Measurements from ENCODE around the gene ANKRD13B.

Gene ANKRD13B

GRCh38 chr17:29614349-29615047, 21.6 kb downstream of the ANKRD13B start:
- DNase-seq = peak in 22 of 56 donors; percentile 29 to 67 (median 43)

DNA sequence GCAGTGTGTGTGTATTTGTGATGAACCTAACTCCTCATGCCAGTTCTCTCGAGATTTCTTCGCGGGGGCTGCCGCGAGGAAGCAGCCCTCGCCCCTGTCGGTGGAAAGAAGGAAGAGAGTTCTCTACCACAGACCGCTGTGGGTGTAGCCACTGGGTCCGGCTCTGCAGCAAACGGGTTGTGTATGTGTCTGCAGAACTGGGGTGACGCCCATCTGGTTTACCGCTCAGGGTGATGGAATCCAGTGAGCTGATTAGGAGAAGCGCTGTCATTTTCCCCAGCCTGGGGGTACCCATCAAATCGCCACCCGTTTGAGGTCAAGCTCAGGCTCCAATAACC, 22.1 kb downstream of the ANKRD13B start:
- DNase-seq = peak in 17 of 56 donors; percentile 37 to 69 (median 55)

- peak in 55 of 56 donors; percentile 39 to 96 (median 83) for DNase-seq
These were observed 22.8 kb downstream of the ANKRD13B start for GRCh38 chr17:29615492-29616299.

DNA sequence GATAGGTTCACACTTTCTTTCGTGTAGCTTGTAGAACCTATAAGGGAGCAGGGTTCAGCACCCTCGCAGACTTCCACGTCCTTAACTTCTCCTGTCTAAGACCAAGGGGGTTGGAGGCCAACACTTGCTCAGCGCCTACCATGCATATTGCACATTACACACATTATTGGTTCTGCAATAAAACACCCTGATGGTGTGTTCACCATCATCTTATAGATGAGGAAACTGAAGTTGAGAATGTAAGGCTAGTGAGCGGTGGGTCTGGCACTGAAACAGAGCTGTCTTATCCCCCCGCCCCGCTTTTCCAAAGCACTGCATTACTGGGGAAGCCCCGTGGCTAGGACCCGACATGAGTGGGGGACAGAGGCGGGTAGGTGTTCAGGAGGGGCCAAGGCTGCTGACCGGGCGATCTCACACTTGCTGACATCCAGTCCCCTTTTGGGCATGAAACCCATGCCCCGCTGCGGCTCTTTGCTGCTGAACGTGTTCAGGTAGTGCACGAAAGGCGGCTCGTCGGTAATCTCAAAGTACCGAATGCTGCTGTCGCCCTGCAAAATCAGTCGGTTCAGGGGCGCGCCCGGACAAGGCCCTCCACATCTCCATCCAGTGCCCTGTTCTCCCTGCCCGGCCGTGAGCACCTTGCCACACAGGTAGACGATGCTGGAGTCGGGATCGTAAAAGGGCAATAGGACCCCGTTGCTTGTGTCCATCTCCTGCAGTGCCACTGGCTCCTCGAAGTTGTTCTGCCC, 23.5 kb downstream of the ANKRD13B start:
- peak in 2 of 56 donors; percentile 28 to 52 for DNase-seq

GRCh38 chr17:29617125-29617480, 24.2 kb downstream of the ANKRD13B start:
- peak in 52 of 56 donors; percentile 29 to 90 (median 70) for DNase-seq

GRCh38 chr17:29617481-29618271, 24.7 kb downstream of the ANKRD13B start:
- peak in 44 of 56 donors; percentile 19 to 83 (median 60) for DNase-seq

DNA sequence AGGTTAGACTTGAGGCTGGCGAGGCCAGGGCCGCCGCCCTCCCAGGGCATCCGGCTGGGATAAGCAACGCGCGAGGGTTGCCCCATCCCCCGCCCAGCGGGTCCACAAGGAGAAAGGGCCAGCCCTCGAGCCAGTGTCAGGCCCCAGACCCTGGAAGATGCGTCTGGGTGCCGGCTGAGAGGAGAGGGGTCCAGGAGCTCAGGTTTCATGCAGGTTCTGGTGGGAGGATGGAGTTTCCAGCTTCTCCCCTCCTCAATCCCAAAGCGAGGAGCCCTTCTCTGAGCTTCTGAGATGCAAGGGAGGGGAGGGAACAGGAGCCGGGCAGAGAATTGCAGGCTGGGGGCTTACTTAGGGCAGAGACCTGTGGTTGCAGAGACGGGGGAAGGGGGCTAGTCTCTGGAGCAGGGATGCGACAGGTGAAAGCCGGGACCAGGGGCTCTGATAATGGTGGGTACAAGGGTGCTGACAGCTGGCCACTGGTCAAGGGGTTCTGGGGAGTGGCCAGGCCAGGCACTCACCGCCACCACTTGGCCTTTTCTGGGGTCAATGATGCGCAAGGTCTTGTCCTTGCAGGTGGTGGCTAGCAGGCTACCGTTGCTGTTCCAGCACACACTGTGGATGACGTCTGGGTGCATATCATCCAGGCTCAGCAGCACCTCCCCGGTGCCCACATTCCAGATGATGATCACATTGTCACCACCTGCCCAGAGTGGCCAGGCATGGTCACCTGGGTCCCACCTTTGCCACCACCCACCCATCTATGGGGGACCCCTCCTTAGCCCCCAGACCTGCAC, 25.5 kb downstream of the ANKRD13B start:
- DNase-seq = no peak

DNA sequence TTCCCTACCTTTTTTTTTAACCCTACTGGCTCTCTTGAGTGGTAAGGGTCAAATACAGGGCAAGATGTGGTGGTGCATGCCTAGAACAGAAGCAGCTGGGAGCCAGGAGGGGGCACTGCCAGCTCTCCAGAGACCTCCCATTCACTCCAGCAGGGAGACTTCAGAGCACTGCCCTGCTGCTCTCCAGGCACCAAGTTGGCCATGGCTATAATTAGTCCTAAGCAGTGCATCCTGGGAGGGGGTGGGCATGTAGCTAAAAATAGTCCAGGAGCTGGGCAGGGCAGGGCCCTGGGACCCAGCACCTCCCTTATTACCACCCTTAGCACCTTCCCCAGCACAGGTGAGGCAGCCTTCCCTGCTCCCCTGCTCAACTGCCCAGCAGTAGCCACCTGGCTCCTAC, 26.3 kb downstream of the ANKRD13B start:
- DNase-seq = peak in 6 of 56 donors; percentile 15 to 49 (median 32)

DNA sequence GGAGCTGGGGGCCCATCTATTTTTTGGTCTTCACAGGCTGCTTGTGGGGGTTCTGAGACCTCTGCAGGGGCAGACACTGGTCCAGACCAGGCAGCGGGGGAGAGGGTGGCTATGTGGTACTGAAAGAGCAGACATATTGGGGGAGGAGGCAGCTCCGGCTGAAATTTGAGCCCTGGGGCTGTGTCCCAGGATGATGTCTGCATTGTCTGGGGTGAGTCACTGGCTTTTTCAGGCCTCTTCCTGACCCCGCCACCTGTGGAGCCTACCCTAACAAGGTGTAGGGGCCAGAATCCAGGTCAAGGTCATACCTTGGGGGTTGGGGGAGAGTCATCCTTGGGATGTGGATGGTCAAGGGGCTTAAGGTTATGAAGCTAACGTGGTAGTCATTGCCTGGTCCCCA, 27.3 kb downstream of the ANKRD13B start:
- DNase-seq = no peak

GRCh38 chr17:29620779-29621500, 28.0 kb downstream of the ANKRD13B start:
- no peak for DNase-seq

- DNase-seq = no peak
These were observed 28.8 kb downstream of the ANKRD13B start for GRCh38 chr17:29621751-29622194.

DNA sequence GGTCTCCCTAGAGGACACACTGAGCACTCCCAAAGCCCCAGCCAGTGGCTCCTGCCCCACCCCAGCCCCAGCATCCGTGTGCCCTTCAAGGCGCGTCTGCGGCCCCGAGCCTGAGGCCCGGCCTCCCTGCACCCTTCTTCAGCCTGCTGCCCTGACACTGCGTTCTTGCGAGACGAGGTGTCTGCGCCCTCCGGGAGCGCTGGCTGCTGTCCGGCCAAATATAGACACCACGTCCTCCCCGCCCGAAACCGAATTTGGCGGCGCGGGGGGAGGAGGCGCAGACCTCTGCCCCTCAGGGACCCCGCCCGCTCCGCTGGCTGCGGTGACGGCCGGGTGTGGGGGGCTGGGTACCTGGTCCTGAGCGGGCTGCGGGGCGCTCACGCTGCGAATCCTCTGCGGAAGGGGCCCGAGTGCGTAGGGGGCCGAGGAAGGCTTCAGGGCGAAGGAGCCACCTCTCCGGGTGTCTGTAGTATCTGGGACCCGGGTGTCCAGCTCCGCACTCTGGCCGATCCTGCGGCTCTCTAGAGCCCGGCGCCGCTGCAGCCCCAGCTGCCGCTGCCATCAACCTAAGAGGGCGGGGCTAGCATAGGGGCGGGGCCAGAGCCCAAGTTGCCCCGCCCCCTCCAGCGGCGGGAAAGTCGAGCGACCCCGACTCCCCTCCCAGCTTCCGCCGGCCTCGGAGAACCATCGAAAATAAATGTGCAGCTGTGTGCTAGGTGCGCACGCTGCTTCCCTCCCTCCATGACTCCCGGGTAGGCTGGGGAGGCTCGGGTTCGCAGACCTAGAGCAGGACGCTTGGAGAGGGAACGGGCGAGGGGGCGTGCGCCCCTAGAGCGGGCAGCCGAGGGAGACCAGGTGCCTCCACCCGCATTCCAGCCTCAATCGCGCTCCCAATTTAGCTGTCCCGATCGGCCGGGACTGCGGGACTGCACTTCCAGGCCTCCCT, 29.7 kb downstream of the ANKRD13B start, which contains the start of gene CORO6:
Gene CORO6 (minus strand): TSS at position 576 of the 946 bp plus-strand sequence. CDS start 1,491 bp downstream, outside the sequence.
- peak in 36 of 56 donors; percentile 16 to 82 (median 46) for DNase-seq

DNA sequence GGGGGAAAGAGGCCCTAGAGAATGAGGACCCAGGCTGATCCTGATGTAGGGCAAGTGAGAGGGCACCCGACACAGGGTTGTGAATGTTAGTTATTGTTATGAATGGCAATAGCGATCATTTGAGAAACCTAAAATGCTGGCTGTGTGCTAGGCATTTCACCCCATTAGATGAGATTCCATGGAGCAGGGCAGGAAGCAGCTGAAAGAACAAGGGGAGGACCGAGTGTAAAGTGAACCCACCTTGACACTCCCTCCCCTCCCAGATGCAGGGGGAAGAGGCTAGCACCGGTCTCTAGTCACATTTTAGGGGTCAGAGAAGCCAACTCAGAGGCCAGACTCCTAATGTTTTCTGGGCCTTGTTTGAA, 30.3 kb downstream of the ANKRD13B start:
- DNase-seq = no peak

DNA sequence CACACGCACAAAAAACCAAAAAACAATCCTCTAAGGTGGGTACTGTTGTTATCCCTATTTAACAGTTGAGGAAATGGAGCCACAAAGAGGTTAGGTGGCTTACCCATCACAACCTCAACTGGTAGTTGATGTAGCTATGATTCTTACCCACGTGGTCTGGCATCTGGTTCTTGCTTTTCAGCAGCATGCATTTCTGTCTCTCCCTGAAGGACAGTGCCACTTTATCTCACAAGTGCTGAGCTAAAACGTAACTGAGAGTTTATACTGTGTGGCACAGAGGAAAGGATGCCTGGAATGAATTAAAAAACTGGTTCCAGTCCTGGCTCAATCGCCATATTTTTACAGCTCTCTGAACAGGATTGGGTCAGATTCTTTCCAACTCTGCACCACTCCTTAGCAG, 31.7 kb downstream of the ANKRD13B start:
- DNase-seq = no peak

GRCh38 chr17:29625037-29625750, 32.3 kb downstream of the ANKRD13B start:
- peak in 41 of 56 donors; percentile 13 to 75 (median 52) for DNase-seq

DNA sequence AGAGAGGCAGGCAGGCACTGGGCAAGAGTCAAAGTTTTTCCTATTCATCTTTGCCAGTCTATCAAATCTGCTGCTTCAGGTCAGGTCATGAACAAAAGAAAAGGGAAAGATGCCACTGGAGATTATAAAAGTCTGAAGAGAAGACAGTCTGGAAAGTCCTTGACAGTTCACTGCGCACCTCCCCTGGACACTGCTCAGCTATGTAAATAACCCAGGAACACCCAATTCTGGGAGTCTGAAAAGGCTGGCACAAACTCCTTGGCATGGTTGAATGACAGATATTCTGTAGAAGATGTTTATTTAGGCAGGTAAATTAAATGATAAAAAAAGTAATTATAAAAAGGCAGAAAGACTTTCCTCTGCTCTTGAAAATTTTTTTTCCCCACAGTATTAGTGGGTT, 35.0 kb downstream of the ANKRD13B start:
- DNase-seq = no peak

DNA sequence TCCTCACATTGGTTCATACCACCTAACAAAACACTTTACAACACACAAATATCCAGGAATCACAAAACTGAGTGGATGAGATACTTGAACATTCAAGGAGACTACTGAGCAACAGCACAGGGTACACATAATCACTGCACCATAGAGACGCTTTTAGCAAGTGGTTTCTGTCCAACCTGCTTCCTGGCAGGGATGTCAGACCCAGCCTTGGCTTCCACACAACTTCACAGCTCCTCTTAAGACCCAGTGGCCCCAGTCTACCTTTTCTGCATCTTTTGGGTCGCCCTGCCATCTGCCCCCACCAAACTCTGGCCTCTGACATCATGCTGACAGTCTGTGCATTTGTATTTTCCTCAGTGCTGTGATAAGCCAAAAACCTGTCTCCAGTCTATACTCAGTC, 35.7 kb downstream of the ANKRD13B start:
- DNase-seq = peak in 1 of 56 donors; percentile 3

- DNase-seq = no peak
These were observed 36.9 kb downstream of the ANKRD13B start for GRCh38 chr17:29629839-29630238.

All from nucleus accumbens (tissue), 56 donors.